Stimulated activated naive CD8-positive, alpha-beta T cell treated with anti-CD3 and anti-CD28 coated beads, Interleukin-15, amount 100 ng/mL, for 72 hours (primary cell): Measurements from ENCODE around the gene INSRR.

Experiments
- ATAC-seq: fragments of 150-1000 bp; cut with Tn5 transposase; 2 replicates; pipeline ENCODE4 v1.10.0; 2021; ENCODE audit warnings: mild to moderate bottlenecking, moderate library complexity
- DNase-seq, 2 donors: peaks; one replicate each; pipeline ENCODE4 v3.0.0; 2021 to 2022
- H3K27ac Mint-ChIP-seq, 2 donors: one replicate each; pipeline ENCODE4 v1.8.0; 2022; ENCODE audit warnings: mild to moderate bottlenecking in 2 of 2, mixed read lengths in 2 of 2, moderate library complexity in 2 of 2
- H3K27me3 Mint-ChIP-seq: one replicate; pipeline ENCODE4 v1.8.0; 2022; ENCODE audit warnings: mixed read lengths
- H3K4me1 Mint-ChIP-seq: one replicate; pipeline ENCODE4 v1.8.0; 2022; ENCODE audit warnings: mild to moderate bottlenecking, mixed read lengths
- H3K4me3 Mint-ChIP-seq, 2 donors: one replicate each; pipeline ENCODE4 v1.8.0; 2022; ENCODE audit warnings: mild to moderate bottlenecking in 2 of 2, mixed read lengths in 2 of 2, moderate library complexity in 1 of 2
- H3K9me3 Mint-ChIP-seq, 2 donors: one replicate each; pipeline ENCODE4 v1.8.0; 2022; ENCODE audit warnings: mixed read lengths in 2 of 2

The INSRR gene

DNA sequence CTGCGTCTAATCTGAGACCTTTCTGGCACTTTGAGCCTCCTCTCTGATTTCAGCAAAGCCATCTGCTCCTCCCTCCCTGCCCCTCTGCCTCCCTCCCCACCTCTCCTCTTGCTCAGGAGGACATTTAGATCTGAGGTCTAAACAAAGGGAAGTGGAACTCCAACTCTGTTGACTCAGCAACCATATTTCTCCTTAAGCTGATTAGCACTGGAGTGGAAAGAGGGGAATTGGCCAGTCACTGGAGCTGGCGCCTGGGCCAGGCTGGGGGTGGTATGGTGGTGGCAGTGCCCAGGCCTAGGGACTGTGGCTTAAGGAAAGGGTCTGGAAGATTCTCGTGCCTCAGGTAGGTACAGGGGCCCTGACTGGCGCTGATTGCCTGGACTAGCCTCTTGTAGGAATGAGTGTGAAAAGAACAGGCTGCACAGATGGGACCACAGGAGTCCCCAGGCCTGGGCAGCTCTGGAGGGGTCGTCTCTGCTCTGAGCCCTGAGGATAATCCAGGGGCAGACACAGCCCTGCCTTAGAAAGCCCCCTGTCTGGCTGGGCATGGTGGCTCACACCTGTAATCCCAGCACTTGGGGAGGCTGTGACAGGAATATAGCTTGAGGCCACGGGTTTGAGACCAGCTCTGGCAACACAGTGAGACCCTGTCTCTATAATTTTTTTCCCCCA is 54.2 kb downstream of the INSRR start:
- H3K4me1 Mint-ChIP-seq = peaks cover 63% of the 10 kb centered on the region
- no peaks in the 10 kb centered on the region for H3K9me3 Mint-ChIP-seq
- DNase-seq (no peak), ATAC-seq (no peak)
- no peak overlapping the region for H3K4me3 Mint-ChIP-seq
- H3K27me3 Mint-ChIP-seq = no peaks in the 10 kb centered on the region
- H3K27ac Mint-ChIP-seq = peak overlapping the region; percentile 69 to 76

GRCh38 chr1:156804026-156804425 is 54.9 kb downstream of the INSRR start:
- DNase-seq (no peak), ATAC-seq (no peak)
- peaks cover 57% of the 10 kb centered on the region for H3K4me1 Mint-ChIP-seq
- H3K27ac Mint-ChIP-seq = peak overlapping the region; percentile 69 to 76
- no peaks in the 10 kb centered on the region for H3K9me3 Mint-ChIP-seq
- H3K27me3 Mint-ChIP-seq = no peaks in the 10 kb centered on the region
- H3K4me3 Mint-ChIP-seq = no peak overlapping the region

- DNase-seq (no peak), ATAC-seq (no peak)
- no peak overlapping the region for H3K4me3 Mint-ChIP-seq
- H3K27me3 Mint-ChIP-seq = no peaks in the 10 kb centered on the region
- H3K4me1 Mint-ChIP-seq = peaks cover 49% of the 10 kb centered on the region
- no peaks in the 10 kb centered on the region for H3K9me3 Mint-ChIP-seq
- peak overlapping the region in 1 of 2 donors; percentile 82 for H3K27ac Mint-ChIP-seq
Observed at GRCh38 chr1:156803086-156803851, 55.6 kb downstream of the INSRR start.

DNA sequence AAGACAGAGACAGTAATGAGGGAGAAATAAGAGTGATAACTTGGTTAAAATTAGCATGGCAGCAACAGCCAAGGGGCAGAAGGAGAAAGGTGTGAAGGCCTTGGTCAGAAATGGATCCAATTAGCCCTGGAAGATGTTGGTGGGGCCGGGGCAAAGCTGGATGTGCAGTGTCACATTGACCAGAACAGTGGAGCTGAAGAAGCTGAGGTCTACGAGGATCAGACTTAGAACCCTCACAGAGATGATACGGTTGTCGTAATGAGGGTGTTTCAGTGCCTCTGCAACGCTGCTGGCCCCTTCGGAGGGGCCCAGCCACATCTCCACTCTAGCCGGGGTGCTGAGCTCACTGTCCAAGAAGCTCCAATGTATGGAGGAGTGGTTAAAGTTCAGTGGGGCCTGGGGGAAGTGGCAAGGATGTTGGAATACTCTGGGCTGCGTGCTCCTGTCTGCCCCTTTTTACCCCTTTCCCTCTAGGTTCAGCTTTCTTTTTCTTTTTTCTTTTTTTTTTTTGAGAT is 56.4 kb downstream of the INSRR start:
- Mint-ChIP-seq H3K4me3 (no peak overlapping the region), H3K27me3 (no peaks in the 10 kb centered on the region), H3K9me3 (no peaks in the 10 kb centered on the region), H3K27ac (peak overlapping the region; percentile 37 to 82), H3K4me1 (peaks cover 41% of the 10 kb centered on the region)
- DNase-seq (no peak), ATAC-seq (peak; percentile 2)

- Mint-ChIP-seq H3K27ac (peak overlapping the region; percentile 60 to 89), H3K4me1 (peaks cover 35% of the 10 kb centered on the region), H3K27me3 (no peaks in the 10 kb centered on the region), H3K9me3 (no peaks in the 10 kb centered on the region), H3K4me3 (no peak overlapping the region)
- DNase-seq (no peak), ATAC-seq (peak; percentile 21)
Observed at GRCh38 chr1:156801409-156802121, 57.4 kb downstream of the INSRR start.

- H3K9me3 Mint-ChIP-seq = no peaks in the 10 kb centered on the region
- no peak overlapping the region for H3K27ac Mint-ChIP-seq
- H3K4me3 Mint-ChIP-seq = no peak overlapping the region
- H3K4me1 Mint-ChIP-seq = peaks cover 13% of the 10 kb centered on the region
- DNase-seq = peak in 1 of 2 donors; percentile 50
- no peaks in the 10 kb centered on the region for H3K27me3 Mint-ChIP-seq
- peak; percentile 71 for ATAC-seq
Observed at GRCh38 chr1:156797212-156797871, 61.6 kb downstream of the INSRR start.

DNA sequence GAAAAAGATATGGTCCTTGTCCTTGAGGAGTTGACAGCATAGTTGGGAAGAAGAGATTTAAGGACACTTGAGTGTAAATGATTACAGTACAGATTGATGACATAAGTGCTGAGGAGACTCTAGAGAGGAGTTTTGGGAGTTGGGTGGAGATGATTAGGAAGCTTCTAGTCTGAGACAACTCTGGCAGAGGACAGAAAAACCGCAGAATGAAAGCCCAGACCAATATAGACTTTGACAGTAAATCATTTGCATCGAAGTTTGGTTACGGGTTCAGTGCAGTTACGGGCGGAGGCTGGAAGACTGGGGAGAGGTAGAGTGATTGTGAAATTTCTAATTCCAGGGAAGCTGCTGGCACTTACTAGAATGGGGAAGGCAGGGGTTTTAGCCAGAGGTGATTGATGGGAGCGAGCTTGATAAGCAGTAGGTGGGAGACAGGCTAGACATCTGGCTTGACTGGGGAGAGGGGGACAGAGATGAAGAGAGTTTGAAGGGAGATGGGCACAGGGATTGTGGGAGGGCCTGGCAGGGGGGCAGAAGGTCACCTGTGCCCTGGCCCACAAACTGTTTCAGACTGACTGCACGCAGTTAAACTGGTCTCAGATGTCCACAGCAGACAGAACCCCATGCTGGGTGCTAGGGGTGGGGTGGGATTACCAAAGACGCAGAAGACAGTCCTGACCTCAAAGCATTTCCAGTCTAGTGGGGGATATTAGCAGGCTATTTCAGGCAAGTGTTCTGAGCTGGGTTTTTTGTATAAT is 62.4 kb downstream of the INSRR start:
- no peak overlapping the region for H3K4me3 Mint-ChIP-seq
- peaks cover 5% of the 10 kb centered on the region for H3K4me1 Mint-ChIP-seq
- no peak for ATAC-seq
- DNase-seq = no peak
- H3K27ac Mint-ChIP-seq = no peak overlapping the region
- no peaks in the 10 kb centered on the region for H3K27me3 Mint-ChIP-seq
- no peaks in the 10 kb centered on the region for H3K9me3 Mint-ChIP-seq

DNA sequence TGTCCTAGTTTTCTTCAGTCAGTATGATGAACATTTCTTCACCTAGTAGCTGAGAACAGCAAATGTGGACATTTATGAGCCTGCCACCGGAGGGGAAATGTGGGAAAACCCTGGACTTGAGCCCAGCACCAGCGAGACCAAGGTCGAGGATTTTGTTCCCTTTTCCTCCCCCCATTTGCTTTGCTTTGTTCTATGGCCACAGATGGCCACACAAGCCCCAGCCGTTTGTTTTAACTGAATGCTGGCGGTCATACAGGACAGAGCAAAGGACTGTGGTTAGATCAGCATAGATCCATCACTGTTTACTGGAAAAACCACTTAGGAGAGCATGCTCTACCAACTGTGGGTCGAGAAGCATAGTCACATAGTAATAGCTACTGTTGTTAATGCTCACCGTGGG is 63.1 kb downstream of the INSRR start:
- no peaks in the 10 kb centered on the region for H3K27me3 Mint-ChIP-seq
- no peak for ATAC-seq
- no peak for DNase-seq
- no peaks in the 10 kb centered on the region for H3K4me1 Mint-ChIP-seq
- no peaks in the 10 kb centered on the region for H3K9me3 Mint-ChIP-seq
- no peak overlapping the region for H3K27ac Mint-ChIP-seq
- no peak overlapping the region for H3K4me3 Mint-ChIP-seq

DNA sequence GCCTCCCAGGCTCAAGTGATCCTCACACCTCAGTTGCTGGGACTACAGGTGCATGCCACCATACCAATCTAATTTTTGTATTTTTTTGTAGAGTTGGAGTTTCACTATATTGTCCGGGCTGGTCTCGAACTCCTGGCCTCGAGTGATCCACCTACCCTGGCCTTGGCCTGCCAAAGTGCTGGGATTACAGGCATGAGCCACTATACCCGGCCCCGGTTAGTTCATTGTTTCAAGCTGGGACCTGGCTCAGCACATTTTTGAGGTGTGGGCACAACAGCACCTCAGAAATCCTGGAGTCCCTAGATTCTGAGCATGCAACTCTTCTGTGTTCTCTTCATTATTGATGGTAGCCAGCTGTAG is 63.6 kb downstream of the INSRR start:
- Mint-ChIP-seq H3K27me3 (no peaks in the 10 kb centered on the region), H3K27ac (peak overlapping the region in 1 of 2 donors; percentile 54), H3K4me1 (no peaks in the 10 kb centered on the region), H3K9me3 (no peaks in the 10 kb centered on the region), H3K4me3 (no peak overlapping the region)
- ATAC-seq = no peak
- DNase-seq = no peak

DNA sequence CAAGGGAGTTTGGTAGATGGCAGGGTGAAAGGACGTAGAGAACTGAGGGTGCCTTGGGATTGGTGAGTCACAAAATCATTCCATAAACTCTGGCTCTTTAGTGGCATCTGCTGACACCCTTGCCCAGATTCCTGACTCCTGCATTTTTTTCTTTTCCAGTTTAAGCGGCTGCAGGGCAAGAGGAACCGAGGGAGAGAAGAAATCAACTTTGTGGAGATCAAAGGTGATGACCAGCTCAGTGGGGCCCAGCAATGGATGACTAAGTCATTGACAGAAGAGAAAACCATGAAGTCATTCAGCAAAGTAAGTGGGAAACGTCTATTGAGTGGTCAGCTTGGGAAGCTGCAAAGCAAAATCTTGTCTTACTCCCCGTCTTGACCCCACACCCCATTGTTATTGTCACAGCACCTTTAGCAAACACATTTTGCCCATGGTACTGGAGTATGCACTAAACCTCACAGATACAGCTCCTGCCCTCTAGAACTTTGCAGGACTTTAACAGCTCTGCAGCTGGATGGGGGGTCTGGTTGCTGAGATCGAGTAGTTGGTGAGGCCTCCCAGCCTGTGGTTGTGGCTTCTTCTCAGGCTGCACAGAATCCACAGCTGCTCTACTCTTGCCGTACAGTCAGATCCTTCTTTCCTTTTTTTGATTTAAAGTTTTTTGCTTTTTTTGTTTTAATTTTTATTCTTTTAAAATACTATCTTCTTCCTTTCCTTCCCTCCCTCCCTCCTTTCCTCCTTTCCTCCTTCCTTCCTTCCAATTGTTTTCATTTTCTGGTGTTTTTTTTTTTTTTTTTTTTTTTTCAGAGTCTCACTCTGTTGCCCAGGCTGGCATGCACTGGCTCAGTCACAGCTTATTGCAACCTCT is 64.2 kb downstream of the INSRR start:
- Mint-ChIP-seq H3K27me3 (no peaks in the 10 kb centered on the region), H3K27ac (peak overlapping the region in 1 of 2 donors; percentile 54), H3K9me3 (no peaks in the 10 kb centered on the region)

More for the DNA sequence above, 64.2 kb downstream of the INSRR start:
- Mint-ChIP-seq H3K4me3 (no peak overlapping the region), H3K4me1 (no peaks in the 10 kb centered on the region)
- ATAC-seq (no peak), DNase-seq (no peak)
